HG02885 (cell line): ENCODE measurements around the gene PLXNA4.

ENCODE experiments used
- ATAC-seq: cut with Tn5 transposase; IDR thresholded peaks from one replicate; pipeline ENCODE4 v1.9.1; 2021; ENCODE audit warnings: mild to moderate bottlenecking; ENCODE audit not compliant: unreplicated experiment, poor library complexity

PLXNA4 gene

GRCh38 chr7:132564849-132565248, 11.4 kb downstream of the PLXNA4 start:
- ATAC-seq = no peak

- ATAC-seq = no peak
These were observed 12.2 kb downstream of the PLXNA4 start for GRCh38 chr7:132564090-132564489.

GRCh38 chr7:132562690-132563089, 13.6 kb downstream of the PLXNA4 start:
- ATAC-seq = no peak

GRCh38 chr7:132561763-132562162, 14.5 kb downstream of the PLXNA4 start:
- ATAC-seq = no peak

- no peak for ATAC-seq
These were observed 15.3 kb downstream of the PLXNA4 start for GRCh38 chr7:132560825-132561529.

- ATAC-seq = no peak
These were observed 16.2 kb downstream of the PLXNA4 start for GRCh38 chr7:132560105-132560504.

- ATAC-seq = no peak
These were observed 17.5 kb downstream of the PLXNA4 start for GRCh38 chr7:132558815-132559214.

GRCh38 chr7:132557489-132558044, 18.7 kb downstream of the PLXNA4 start:
- ATAC-seq = no peak

- ATAC-seq = no peak
These were observed 21.8 kb downstream of the PLXNA4 start for GRCh38 chr7:132554446-132554845.

- no peak for ATAC-seq
These were observed 23.2 kb downstream of the PLXNA4 start for GRCh38 chr7:132553031-132553430.

GRCh38 chr7:132551886-132552285, 24.4 kb downstream of the PLXNA4 start:
- ATAC-seq = no peak

GRCh38 chr7:132551439-132551838, 24.8 kb downstream of the PLXNA4 start:
- ATAC-seq = no peak

GRCh38 chr7:132548489-132549078, 27.7 kb downstream of the PLXNA4 start:
- ATAC-seq = no peak

GRCh38 chr7:132547821-132548220, 28.4 kb downstream of the PLXNA4 start:
- no peak for ATAC-seq

GRCh38 chr7:132546366-132547127, 29.7 kb downstream of the PLXNA4 start:
- no peak for ATAC-seq

GRCh38 chr7:132545756-132546155, 30.5 kb downstream of the PLXNA4 start:
- ATAC-seq = no peak

GRCh38 chr7:132544999-132545398, 31.3 kb downstream of the PLXNA4 start:
- ATAC-seq = no peak

GRCh38 chr7:132544025-132544424, 32.2 kb downstream of the PLXNA4 start:
- ATAC-seq = no peak

GRCh38 chr7:132542895-132543294, 33.4 kb downstream of the PLXNA4 start:
- no peak for ATAC-seq

- no peak for ATAC-seq
These were observed 34.6 kb downstream of the PLXNA4 start for GRCh38 chr7:132541656-132542055.
